ENCODE data around the gene RETREG3. TPM values are rescaled to one million over a fixed set of nuclear protein-coding genes. Genes with fewer than 3 reads are reported as not detected.

Gene RETREG3
- total and polyA plus RNA-seq, 2 of the 13 experiments (the other 11 are each of a cell fraction or from before 2014, with no cell fraction given): 47.0 to 55.8 TPM

DNA sequence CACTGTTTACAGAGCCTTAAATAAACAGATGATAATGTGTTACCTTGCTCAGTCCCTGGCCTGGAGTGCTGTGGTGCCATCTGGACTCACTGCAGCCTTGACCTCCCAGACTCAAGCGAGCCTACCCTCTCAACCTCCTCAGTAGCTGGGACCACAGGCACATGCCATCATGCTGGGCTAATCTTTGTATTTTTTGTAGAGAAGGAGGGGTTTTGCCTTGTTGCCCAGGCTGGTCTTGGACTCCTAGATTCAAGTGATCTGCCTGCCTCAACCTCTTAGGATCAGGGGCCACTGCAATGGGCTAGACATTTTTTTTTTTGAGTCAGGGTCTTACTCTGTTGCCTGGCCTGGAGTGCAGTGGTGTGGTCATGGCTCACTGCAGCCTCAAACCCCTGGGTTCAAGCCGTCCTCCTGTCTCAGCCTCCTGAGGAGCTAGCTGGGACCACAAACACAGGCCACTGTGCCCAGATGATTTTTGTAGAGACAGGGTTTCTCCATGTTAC lies 78.2 kb downstream of the RETREG3 start (continued):
- TF ChIP-seq, protein P1, sequence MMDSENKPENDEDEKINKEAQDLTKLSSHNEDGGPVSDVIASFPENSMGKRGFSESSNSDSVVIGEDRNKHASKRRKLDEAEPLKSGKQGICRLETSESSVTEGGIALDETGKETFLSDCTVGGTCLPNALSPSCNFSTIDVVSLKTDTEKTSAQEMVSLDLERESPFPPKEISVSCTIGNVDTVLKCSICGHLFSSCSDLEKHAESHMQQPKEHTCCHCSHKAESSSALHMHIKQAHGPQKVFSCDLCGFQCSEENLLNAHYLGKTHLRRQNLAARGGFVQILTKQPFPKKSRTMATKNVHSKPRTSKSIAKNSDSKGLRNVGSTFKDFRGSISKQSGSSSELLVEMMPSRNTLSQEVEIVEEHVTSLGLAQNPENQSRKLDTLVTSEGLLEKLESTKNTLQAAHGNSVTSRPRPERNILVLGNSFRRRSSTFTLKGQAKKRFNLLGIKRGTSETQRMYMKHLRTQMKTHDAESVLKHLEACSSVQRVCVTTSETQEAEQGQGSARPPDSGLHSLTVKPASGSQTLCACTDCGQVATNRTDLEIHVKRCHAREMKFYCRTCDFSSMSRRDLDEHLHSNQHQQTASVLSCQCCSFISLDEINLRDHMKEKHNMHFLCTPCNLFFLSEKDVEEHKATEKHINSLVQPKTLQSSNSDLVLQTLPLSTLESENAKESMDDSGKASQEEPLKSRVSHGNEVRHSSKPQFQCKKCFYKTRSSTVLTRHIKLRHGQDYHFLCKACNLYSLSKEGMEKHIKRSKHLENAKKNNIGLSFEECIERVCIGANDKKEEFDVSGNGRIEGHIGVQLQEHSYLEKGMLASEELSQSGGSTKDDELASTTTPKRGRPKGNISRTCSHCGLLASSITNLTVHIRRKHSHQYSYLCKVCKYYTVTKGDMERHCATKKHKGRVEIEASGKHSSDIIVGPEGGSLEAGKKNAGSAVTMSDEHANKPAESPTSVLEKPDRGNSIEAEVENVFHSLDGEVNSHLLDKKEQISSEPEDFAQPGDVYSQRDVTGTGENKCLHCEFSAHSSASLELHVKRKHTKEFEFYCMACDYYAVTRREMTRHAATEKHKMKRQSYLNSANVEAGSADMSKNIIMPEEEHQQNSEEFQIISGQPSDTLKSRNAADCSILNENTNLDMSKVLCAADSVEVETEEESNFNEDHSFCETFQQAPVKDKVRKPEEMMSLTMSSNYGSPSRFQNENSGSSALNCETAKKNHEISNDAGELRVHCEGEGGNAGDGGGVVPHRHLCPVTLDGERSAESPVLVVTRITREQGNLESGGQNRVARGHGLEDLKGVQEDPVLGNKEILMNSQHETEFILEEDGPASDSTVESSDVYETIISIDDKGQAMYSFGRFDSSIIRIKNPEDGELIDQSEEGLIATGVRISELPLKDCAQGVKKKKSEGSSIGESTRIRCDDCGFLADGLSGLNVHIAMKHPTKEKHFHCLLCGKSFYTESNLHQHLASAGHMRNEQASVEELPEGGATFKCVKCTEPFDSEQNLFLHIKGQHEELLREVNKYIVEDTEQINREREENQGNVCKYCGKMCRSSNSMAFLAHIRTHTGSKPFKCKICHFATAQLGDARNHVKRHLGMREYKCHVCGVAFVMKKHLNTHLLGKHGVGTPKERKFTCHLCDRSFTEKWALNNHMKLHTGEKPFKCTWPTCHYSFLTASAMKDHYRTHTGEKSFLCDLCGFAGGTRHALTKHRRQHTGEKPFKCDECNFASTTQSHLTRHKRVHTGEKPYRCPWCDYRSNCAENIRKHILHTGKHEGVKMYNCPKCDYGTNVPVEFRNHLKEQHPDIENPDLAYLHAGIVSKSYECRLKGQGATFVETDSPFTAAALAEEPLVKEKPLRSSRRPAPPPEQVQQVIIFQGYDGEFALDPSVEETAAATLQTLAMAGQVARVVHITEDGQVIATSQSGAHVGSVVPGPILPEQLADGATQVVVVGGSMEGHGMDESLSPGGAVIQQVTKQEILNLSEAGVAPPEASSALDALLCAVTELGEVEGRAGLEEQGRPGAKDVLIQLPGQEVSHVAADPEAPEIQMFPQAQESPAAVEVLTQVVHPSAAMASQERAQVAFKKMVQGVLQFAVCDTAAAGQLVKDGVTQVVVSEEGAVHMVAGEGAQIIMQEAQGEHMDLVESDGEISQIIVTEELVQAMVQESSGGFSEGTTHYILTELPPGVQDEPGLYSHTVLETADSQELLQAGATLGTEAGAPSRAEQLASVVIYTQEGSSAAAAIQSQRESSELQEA (CRISPR knock-in tag; IDR thresholded peaks at IDR 0.05; ENCODE audit: not compliant biosample characterization): peak; percentile 17
- TF ChIP-seq HNRNPL (IDR thresholded peaks at IDR 0.05; ENCODE audit: low read depth, low read length): no peak
- TF ChIP-seq, protein P2, sequence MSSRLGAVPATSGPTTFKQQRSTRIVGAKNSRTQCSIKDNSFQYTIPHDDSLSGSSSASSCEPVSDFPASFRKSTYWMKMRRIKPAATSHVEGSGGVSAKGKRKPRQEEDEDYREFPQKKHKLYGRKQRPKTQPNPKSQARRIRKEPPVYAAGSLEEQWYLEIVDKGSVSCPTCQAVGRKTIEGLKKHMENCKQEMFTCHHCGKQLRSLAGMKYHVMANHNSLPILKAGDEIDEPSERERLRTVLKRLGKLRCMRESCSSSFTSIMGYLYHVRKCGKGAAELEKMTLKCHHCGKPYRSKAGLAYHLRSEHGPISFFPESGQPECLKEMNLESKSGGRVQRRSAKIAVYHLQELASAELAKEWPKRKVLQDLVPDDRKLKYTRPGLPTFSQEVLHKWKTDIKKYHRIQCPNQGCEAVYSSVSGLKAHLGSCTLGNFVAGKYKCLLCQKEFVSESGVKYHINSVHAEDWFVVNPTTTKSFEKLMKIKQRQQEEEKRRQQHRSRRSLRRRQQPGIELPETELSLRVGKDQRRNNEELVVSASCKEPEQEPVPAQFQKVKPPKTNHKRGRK (CRISPR knock-in tag; IDR thresholded peaks at IDR 0.05): no peak
- TF ChIP-seq, protein P3, sequence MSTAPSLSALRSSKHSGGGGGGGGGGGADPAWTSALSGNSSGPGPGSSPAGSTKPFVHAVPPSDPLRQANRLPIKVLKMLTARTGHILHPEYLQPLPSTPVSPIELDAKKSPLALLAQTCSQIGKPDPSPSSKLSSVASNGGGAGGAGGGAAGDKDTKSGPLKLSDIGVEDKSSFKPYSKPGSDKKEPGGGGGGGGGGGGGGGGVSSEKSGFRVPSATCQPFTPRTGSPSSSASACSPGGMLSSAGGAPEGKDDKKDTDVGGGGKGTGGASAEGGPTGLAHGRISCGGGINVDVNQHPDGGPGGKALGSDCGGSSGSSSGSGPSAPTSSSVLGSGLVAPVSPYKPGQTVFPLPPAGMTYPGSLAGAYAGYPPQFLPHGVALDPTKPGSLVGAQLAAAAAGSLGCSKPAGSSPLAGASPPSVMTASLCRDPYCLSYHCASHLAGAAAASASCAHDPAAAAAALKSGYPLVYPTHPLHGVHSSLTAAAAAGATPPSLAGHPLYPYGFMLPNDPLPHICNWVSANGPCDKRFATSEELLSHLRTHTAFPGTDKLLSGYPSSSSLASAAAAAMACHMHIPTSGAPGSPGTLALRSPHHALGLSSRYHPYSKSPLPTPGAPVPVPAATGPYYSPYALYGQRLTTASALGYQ (CRISPR knock-in tag; IDR thresholded peaks at IDR 0.05): peak; percentile 83
- TF ChIP-seq, protein P4, sequence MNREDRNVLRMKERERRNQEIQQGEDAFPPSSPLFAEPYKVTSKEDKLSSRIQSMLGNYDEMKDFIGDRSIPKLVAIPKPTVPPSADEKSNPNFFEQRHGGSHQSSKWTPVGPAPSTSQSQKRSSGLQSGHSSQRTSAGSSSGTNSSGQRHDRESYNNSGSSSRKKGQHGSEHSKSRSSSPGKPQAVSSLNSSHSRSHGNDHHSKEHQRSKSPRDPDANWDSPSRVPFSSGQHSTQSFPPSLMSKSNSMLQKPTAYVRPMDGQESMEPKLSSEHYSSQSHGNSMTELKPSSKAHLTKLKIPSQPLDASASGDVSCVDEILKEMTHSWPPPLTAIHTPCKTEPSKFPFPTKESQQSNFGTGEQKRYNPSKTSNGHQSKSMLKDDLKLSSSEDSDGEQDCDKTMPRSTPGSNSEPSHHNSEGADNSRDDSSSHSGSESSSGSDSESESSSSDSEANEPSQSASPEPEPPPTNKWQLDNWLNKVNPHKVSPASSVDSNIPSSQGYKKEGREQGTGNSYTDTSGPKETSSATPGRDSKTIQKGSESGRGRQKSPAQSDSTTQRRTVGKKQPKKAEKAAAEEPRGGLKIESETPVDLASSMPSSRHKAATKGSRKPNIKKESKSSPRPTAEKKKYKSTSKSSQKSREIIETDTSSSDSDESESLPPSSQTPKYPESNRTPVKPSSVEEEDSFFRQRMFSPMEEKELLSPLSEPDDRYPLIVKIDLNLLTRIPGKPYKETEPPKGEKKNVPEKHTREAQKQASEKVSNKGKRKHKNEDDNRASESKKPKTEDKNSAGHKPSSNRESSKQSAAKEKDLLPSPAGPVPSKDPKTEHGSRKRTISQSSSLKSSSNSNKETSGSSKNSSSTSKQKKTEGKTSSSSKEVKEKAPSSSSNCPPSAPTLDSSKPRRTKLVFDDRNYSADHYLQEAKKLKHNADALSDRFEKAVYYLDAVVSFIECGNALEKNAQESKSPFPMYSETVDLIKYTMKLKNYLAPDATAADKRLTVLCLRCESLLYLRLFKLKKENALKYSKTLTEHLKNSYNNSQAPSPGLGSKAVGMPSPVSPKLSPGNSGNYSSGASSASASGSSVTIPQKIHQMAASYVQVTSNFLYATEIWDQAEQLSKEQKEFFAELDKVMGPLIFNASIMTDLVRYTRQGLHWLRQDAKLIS (CRISPR knock-in tag; IDR thresholded peaks at IDR 0.05): no peak; the same call in 1 of the 2 replicates
- peak; percentile 51; the same call in 1 of the 2 replicates for TF ChIP-seq RFXANK (CRISPR knock-in tag; IDR thresholded peaks at IDR 0.05)
- TF ChIP-seq, protein P5, sequence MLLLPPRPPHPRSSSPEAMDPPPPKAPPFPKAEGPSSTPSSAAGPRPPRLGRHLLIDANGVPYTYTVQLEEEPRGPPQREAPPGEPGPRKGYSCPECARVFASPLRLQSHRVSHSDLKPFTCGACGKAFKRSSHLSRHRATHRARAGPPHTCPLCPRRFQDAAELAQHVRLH (CRISPR knock-in tag; IDR thresholded peaks at IDR 0.05; ENCODE audit: borderline replicate concordance, low read depth): peak; percentile 91; the same call in 1 of the 2 replicates
- peak; percentile 83; the same call in 1 of the 2 replicates for TF ChIP-seq CREM (IDR thresholded peaks at IDR 0.05)
- no peak for TF ChIP-seq CREM (CRISPR knock-in tag; IDR thresholded peaks at IDR 0.05)
- TF ChIP-seq ZNF567 (CRISPR knock-in tag; IDR thresholded peaks at IDR 0.05; ENCODE audit: borderline replicate concordance): peak; percentile 42; the same call in 1 of the 2 replicates
- TF ChIP-seq NFATC3 (CRISPR knock-in tag; IDR thresholded peaks at IDR 0.05): 0 out of 2 replicates have a peak, but pooled peaks have one; percentile 22
- peak; percentile 64 for TF ChIP-seq ZBTB38 (CRISPR knock-in tag; IDR thresholded peaks at IDR 0.05)
- peak; percentile 73; the same call in 1 of the 2 replicates for TF ChIP-seq ZNF263 (CRISPR knock-in tag; IDR thresholded peaks at IDR 0.05)
- no peak for TF ChIP-seq MATR3 (CRISPR knock-in tag; IDR thresholded peaks at IDR 0.05)

Data from HepG2 (cell line).